ENCODE measurements around the gene TRMT2A. TPM values are rescaled to one million over a fixed set of nuclear protein-coding genes. Genes with fewer than 3 reads are reported as not detected.

The TRMT2A gene
- total RNA-seq, 1 donor from 2014 or later = 40.4 TPM

DNA sequence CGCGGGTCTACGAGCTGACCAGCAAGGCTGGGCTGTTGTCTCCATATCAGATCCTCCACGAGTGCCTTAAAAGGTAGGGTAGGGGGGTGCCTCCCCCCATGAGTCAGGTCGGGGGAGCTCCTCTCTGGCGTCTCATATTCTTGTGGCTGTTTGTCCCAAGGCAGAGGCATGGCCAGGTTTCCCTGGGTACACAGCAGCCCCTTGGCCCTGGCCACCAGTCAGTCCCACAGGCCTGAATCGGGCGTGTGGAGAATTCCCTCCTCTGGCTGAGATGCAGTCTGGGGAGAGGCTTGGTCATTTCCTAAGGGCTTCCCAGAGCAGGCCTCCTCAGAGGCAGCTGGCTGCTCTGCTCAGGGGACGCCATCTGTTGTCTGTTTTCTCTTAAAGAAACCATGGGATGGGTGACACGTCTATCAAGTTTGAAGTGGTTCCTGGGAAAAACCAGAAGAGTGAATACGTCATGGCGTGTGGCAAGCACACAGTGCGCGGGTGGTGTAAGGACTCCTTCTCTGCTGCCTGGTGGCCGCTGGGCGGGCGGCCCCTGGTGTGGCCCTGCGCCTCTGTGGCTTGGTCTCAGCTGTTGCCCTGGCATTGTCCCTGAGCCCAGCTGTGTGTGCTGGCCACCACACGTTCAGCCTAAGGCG lies 10.7 kb downstream of the TRMT2A start:
- DNase-seq = no peak

DNA sequence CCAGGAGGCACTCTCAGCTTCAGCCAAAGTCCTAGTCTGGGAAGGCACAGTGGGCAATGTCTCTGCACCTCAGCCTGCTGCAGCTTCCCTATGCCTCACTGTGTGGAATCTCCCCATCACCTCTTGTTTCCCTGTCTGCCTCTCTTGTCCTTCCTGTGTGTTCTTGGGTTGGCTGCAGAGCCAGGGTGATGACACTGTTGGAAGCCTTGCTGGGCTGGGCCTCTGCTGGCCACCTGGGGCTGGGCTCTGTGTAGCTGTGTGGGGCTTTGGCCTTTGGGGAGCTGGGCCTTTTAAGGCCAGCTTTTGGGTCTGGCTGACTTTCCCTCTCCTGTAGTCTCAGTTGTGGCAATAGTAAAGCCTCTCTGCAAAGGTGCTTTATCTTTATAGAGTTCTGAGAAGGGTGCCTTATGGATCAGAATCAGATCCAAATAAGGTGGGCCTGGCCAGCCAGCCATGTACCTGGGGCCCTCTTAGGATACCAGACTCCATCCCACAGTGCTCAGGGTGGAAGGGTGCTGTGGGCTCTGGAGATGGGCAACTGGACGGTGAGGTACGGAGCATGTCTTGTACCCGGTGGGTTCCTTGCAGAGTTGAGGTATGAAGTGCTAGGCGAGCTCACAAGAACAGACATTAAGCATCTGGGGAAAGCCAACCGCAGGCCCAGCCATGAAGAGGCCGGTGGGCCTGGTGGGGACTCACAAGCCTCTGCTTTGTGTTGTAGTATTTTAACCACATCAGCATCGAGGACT lies 11.4 kb downstream of the TRMT2A start:
- DNase-seq = no peak

DNA sequence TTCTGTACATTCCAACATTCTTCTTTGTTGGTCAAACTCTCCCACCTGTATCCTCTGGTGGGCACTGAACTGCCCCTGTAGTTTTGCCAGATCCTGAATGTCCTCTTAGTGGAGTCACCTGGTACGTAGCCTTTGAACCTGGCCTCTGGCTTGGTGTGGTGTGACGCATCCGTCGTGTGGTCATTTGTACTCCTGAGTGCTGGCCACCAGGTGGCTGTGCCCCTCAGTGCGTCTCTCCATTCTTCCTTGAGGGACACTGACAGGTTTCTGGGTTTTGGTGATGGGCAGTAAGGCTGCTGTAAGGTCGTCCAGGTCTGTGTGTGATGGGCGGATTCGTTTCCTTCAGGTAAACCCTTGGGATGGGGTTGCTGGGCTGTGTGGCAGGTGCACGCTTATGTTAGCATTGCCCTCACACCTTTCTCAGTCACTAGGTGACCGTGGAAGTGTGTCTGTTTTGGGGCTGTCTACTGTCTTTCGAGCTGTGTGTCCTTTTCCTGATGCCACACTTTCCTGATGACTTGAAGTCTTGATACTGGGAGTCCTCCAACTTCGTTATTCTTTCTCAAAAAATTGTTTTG lies 14.7 kb downstream of the TRMT2A start:
- no peak for DNase-seq

GRCh38 chr22:20101638-20102037 lies 15.4 kb downstream of the TRMT2A start:
- DNase-seq = no peak

DNA sequence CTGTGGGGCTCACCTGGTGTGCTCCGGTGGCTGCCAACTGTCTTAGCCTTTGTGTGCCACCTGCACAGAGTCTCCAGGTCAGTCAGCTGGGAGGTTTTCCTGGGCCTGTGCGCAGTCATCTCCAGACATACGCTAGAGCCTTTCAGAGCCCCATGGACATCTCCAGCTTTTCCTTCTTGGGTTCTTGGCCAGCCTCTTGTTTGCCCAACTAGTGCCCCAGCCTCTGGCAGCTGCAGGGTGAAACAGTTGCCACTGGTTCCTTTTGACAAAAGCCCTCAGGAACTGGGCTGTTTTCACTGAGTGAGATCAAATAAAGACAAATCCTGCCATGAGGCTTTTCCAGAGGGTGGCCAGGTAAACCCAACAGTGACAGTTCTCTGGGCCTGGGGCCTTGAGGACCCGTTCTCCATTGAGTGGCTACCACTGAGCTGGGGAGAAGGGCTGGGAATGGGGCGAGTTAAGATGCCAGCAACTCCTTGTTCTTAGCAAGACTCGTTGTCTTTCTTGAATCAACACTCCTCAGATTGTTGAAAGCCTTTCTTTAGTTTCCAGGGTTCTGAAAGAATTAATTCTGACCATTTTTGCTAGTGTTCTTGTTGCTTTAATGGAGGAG lies 17.8 kb downstream of the TRMT2A start:
- no peak for DNase-seq

DNA sequence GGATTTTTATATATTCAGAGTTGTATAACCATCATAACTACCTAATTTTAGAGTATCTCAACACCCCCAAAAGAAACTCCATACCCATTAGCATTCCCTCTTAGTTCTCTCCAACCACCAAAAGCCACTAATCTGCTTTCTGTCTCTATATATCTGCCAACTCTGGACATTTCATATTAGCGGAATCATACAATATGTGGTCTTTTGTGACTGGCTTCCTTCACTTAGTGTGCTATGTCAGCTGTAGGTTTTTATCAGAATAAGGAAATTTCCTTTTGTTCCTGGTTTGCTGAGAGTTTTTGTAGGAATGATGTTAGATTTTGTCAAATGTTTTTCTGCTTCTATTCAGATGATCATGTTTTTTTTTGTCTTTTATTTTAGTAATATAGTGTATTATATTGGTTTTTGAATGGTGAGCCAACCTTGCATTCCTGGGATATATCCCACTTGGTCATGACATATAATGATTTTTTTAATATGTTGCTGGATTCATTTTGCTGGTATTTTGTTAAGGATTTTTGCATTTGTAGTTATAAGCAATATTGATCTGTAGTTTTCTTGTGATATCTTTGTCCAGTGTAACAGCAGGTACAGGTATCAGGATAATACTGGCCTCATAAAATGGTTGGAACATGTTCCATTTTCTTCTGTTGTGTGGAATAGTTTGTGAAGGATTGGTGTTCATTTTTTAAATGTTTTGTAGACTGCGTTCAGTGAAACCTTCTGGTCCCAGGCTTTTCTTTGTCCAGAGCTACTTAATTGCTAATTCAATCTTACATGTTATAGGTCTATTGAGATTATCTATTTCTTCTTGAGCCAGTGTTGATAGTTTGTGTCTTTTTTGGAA lies 20.2 kb downstream of the TRMT2A start:
- DNase-seq = no peak

GRCh38 chr22:20095521-20095920 lies 21.5 kb downstream of the TRMT2A start:
- no peak for DNase-seq

DNA sequence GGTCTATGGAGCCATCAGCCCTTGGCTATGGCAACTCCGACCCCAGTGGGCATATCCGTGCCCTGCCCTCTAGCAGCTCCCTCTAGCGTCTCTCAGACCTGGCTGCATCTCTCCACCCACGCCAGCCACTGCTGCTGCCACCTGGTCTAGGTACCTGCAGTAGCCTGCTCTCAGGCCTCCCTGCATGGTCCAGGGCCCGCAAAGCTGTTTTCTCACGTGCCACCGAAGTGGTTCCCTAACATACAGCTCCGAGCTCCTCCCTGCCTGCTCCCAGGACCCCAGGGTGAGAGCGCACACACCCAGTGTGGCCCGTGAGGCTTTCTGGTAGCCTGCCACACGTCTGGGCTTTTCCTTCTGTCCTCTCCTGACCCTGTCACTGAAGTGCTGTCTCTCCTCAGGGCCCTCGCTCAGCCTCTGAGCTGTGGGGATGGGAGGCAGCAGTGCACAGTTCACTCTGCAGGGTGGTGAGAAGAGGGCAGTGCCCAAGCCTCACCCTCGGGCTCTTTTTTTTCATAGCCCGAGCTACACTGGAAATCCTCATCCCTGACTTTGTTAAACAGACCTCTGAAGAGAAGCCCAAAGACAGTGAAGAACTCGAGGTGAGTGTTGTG lies 22.7 kb downstream of the TRMT2A start:
- DNase-seq = no peak

DNA sequence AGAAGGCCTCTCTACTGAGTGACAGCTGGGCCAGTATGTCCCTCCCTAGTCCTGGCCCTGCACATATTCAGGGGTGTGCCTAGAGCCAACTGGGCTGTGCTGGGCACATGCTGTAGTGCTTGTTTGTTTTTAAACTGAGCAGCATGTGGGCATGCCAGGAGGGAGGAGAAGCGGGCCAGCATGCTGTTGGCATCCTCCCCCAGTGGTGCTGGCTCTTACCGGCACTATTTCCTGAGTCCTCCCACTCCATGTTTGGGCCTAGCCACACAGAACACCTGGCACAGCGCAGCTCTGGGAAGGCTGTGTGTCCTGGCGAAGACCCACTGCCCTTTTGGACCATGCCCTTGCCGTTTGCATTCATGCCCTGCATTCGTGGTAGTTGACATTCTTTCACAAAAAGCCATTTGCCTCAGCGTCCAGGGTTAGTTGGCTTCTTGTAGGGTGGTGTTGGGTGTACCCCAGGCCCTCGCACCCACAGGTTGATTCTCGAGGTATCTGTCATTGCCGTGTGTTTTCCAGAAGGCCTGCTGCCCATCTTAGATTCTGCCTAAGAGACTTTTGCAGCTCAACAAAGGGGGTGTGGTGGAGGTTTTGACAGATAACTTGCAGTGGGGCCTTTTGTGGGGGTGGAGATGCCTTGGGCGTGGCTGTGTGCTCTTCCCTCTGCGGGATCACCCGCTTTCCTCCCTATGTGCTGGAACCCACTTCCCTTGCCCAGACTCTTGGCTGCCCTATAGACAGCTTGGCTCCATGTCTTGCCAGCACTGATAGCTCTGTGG lies 23.4 kb downstream of the TRMT2A start:
- no peak for DNase-seq

- no peak for DNase-seq
Measured at GRCh38 chr22:20092477-20092854, 24.6 kb downstream of the TRMT2A start.

DNA sequence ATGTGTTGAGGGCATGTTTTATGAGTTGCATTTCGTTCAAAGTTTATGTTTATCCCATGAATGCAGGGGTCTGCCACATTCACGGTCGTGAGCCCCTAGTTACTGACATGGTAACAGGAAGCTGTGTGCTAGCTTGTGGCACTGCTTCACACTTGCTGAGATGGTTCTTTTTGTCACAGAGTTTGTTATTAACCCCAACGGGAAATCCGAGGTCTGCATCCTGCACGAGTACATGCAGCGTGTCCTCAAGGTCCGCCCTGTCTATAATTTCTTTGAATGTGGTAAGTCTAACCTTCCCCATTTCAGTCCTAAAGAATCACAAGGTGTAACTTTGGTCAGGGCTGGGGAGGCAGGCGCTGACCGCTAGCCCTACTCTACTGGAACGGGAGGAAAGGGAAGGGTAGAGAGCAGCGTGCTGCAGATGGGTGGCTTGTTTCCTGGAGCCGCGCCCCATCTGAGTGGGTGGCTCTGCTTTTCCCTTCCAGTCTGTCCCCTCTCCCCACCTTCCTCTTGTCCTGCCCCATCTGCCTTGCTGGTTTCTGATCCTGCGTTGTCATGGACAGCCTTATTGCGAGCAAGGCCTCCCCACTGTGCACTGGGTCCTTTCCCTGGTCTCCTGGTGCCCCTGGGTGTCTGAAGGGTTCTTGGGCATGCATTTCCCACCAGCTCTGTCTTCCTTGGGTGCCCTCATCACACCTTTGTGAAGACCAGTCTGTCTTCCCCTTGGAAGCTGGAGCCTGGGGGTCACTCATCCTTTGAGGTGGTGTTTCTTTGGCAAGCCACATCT lies 25.1 kb downstream of the TRMT2A start:
- no peak for DNase-seq

GRCh38 chr22:20090730-20091240 lies 26.2 kb downstream of the TRMT2A start:
- DNase-seq = no peak

DNA sequence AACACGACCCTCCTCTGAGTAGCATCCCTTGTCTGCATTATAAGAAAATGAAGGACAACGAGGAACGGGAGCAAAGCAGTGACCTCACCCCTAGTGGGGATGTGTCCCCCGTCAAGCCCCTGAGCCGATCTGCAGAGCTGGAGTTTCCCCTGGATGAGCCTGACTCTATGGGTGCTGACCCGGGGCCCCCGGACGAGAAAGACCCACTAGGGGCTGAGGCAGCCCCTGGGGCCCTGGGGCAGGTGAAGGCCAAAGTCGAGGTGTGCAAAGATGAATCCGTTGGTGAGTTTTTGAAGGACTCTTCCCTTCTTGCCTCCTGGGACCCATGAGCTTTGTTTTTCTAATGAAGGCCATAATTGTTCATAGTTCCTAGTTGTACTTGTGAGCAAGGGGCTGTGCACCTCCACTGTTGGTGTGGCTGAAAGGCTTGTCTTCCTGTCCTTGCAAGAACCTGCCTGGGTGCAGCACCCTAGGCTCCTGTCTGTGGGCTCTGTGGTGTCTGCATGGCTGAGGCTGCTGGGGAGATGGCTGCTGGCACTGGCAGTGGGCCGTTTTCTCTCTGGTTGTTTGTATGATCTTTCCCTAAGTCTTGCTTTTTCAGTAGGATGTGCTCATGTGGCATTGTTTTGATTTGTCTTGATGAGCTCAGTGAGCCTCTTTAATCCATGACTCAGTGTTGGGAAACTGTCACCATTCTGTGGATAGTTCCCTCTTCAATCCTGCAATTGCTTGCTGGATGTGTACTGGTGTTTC lies 26.9 kb downstream of the TRMT2A start:
- no peak for DNase-seq

DNA sequence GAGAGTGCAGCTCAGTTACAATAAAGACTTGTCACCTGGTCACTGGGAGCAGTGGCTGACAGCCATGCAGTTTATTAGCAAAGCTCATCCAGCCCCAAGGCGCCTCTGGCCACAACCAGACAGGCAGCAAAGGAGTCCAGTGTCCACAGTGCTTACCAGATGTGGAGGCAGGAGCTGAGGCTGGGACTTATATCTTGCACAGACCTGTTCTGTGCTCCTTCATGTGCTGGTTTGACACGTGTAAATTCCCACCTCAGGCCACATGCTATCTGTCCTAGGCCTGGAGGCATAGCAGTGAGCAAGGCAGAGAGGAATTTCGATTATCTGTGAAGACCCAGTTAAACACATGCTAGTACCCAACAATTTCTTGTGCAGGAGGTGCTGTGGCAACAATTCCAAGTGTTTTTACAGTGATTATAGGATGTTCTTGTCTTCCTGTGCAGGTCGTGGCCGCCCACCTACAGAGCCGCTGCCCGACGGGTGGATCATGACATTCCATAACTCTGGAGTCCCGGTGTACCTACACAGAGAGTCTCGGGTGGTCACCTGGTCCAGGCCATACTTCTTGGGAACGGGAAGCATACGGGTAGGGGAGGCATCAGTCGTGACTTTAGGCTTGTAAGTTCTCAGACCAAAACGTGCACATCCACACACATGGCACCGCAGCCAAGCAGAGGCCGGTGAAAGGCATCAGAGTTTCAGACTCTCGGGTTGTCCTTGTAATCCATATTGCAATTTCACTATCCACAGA lies 27.6 kb downstream of the TRMT2A start:
- DNase-seq = no peak

DNA sequence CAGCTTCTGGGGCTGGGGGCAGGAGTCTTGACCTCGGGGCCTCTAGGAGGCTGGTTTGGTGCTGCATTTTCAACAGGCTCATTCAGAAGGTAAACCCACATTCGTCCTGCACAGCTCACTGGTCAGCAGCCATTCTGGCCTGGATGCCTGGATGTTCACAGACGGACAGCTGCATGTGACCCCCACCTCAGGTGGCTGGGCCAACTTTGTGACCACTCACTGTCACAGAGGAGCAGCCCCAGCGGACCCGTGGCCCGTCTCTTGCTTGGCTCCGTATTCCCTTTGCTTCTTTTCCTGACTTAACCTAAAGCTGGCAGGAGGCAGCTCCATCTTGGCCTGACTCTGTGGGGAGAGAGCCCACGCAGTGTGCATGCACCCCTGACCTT lies 28.8 kb downstream of the TRMT2A start:
- no peak for DNase-seq

DNA sequence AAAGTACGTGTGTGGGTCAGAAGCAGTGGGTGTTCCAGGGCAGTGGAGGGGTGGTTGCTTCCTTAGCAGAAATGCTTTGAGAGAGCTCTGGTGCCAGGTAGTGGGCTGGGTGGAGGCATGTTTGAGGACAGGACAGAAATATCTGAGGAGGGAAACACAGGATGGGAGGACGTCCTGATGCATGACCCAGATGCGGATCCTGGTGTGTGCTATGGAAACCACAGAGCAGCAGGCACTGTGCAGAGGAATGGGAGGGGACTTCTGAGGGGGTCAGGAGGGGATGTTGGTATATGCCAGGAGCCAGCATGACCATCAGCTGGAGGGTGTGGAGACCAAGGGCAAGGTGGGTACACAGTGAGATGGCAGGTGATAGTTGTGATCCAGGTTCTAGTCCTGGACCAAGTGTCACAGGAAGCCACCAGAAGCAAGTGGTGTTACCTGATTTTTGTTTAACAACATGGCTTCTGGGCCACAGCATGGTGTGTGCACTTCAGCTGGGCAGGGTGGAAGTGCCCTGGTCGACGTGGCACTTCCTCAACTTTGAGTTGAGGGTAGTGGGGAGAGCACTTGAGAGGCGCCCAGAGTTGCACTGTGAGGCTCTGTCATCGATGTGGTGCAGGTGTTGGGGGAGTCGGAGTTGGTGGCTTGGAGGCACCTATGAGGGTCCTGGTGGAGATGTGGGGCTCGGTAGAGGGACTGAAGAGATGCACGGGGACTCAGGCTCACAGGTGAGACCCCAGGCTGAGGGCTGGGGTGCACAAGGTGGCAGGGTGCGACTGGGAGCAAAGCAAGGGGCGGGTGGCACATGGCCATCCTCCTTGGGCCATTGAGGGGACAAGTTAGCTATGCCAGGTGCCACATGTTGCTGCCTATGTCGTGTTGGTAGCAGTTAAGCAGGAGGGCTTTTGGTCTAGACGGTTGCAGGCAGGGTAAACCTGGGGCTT lies 29.4 kb downstream of the TRMT2A start:
- no peak for DNase-seq

DNA sequence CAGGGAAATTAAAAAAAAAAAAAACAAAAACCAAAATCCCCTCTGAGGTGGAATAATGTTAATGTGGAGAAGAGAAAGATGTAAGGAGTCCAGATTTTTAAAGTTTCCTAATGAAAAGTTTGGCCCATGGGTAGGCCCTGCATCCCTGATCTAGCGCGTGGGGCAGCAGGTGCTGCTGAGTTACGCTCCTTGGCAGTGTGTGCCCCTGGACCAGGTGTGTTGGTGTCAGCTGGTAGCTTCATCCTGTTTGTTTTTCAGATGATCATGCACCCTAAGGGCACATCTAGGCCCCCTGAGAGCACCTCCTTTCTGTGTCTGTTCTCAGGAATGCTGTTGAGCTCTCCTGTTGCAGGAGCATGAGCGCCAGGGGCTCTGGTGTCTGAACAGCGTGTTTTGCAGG lies 30.3 kb downstream of the TRMT2A start:
- no peak for DNase-seq
